Activated T-cell treated with anti-CD3 and anti-CD28 coated beads for 24 hours (primary cell): ENCODE data around the gene CCR2.

Experiments
- DNase-seq: peaks from one replicate; pipeline ENCODE4 v3.0.0-alpha.2; 2020; ENCODE audit warnings: low read depth

Gene CCR2

DNA sequence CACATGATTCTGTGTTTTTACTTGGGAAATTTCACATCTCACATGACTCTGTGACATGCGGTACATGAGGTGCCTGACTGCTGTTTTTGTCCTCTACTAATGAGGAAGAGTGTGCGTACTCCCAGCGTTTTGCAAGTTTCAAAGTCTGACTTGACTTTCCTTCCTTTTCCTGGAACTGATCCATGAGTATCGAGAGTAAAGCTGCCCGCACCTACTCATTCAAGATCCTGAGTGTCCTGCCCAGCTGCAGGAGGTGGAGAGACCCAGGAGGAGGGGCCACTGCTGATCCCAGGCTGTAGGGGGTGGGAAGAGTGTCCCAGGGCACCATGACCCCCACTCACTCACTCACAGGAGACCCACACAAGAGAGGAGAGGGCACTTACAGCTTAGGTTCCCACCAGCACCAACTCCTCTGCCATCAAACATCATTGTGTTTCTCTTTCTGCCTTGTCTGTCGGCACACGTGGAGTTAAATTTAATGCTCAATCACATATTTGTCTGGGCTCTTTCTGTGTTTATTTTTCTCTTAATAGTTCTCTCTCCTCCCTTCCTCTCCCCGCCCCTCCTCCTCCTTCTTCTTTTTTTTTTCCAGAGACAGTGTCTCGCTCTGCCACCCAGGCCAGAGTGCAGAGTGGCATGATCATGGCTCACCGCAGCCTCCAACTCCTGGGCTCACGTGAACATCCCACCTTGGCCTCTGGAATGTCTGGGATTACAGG, 51.5 kb downstream of the CCR2 start:
- DNase-seq, result no peak

DNA sequence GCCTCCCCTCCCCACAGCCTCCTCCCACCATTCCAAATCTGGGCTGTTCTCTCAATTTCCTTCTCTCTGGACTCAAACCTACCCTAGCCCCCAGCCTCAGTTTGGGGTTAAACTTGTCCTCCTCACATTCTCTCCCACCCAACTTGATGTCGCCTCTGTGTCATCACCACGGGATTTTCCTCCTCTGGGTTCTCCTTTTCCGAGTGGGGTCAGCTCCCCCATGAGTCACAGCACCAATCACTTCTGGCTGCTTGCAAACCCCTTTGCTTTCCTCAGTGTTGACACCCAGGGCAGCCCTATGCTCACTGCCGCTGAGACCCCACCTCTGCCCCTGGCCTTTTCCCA, 52.5 kb downstream of the CCR2 start:
- no peak for DNase-seq

DNA sequence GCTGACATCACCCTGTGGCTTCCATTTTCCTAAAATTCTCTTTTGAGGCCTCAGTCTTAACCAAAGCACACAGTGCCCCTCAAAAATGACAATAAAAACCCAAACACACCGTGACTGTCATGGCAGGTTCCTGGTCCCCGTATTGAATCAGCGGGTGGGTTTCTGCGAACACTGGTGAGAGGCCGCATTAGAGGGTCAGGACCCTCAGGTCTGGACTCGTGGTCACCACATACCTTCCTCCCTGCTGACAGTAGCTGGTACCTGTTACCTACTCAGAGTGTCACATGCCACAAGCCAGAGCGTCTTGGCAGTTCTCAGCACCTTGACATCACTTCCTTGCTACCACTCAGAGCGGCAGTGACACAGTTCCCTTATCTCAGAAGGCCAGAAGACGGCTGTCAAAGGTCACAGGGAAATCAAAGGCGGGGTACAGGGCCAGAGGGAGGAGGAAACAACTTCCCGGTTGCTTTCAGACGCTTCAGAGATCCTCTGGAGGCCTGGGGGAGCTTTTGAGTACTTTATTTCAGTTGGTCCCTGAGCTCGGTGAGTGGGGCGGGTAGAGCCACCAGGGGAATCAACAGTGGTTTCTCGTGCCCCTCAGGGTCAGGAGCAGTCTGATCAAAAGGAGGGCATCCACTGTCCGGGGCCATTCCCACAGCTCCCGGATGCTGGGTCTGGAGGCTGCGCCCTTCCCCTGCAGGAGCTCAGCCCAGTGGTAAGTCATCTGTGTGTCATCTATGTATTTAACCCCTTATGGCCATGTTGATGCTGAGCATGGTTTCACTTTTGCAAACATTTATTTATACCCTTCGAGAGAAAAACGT, 53.1 kb downstream of the CCR2 start, which contains the start of the genes CCR5AS and CCRL2:
Gene CCR5AS (minus strand): TSS at position 279 of the 824 bp plus-strand sequence.
Gene CCRL2 (plus strand): TSS at position 472 of the 824 bp plus-strand sequence. CDS start 821 bp downstream, outside the sequence.
- DNase-seq, result peak; percentile 4

DNA sequence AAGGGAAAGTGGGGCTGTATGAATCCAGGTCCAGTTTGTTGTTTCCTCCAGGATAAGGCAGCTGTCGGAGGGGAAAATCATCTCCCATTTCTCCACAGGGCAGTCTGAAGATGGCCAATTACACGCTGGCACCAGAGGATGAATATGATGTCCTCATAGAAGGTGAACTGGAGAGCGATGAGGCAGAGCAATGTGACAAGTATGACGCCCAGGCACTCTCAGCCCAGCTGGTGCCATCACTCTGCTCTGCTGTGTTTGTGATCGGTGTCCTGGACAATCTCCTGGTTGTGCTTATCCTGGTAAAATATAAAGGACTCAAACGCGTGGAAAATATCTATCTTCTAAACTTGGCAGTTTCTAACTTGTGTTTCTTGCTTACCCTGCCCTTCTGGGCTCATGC, 54.1 kb downstream of the CCR2 start:
- no peak for DNase-seq

DNA sequence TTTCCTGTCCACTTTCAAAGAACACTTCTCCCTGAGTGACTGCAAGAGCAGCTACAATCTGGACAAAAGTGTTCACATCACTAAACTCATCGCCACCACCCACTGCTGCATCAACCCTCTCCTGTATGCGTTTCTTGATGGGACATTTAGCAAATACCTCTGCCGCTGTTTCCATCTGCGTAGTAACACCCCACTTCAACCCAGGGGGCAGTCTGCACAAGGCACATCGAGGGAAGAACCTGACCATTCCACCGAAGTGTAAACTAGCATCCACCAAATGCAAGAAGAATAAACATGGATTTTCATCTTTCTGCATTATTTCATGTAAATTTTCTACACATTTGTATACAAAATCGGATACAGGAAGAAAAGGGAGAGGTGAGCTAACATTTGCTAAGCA, 54.9 kb downstream of the CCR2 start:
- no peak for DNase-seq

DNA sequence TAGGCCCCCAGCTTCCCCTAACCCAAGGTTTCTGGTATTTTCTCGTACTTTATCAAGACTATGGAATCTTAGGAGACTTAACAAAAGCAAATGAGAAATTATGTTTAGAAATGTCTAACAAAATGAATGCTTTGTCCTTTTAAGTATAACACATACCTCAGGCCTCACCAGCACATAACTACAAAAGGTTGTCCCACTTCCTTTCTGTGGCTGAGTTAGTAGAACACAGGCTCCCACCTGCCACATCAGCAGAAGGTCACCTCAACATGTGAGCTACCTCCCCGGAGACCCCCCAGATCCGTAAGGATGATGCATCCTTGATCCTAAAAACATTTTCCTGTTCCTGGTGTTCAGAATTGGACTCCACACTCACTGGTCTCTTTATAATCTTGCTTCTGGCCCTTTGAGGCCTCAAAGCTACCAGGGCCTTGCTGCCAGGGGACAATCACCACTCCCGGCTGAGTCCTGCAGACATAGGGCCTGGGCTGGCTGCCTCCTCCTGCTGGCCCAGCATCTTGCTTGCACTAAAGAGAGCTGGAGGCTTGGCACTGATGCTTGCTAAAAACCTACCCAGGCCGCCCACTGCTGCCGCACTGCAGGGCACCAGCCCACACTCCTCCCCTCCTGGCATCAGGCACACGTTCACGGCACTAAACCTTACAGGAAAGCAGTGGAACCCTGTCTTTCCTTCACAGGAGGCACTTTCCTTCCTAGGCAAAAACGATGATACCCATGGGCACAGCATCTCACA, 56.0 kb downstream of the CCR2 start:
- no peak for DNase-seq
